Ishikawa (cell line): ENCODE data around the gene ITIH3.

ENCODE experiments used
- CEBPB ChIP-seq: IDR thresholded peaks from 2 replicates; pipeline ENCODE4 v1.6.1; 2012
- CREB1 ChIP-seq: IDR thresholded peaks from 2 replicates; pipeline ENCODE4 v1.6.1; 2012; ENCODE audit warnings: low read depth
- EGR1 ChIP-seq: IDR thresholded peaks from 2 replicates; pipeline ENCODE4 v1.6.1; 2012
- EP300 ChIP-seq: IDR thresholded peaks from 2 replicates; pipeline ENCODE4 v1.6.1; 2012; ENCODE audit warnings: borderline replicate concordance
- FOXM1 ChIP-seq: IDR thresholded peaks from 2 replicates; pipeline ENCODE4 v1.6.1; 2012; ENCODE audit warnings: low read depth, borderline replicate concordance
- MAX ChIP-seq: IDR thresholded peaks from 2 replicates; pipeline ENCODE4 v1.6.1; 2012
- NFIC ChIP-seq: IDR thresholded peaks from 2 replicates; pipeline ENCODE4 v1.6.1; 2012
- RAD21 ChIP-seq: IDR thresholded peaks from 2 replicates; pipeline ENCODE4 v1.6.1; 2012; ENCODE audit warnings: low read depth
- TAF1 ChIP-seq: IDR thresholded peaks from 2 replicates; pipeline ENCODE4 v1.6.1; 2012; ENCODE audit warnings: low read depth, mild to moderate bottlenecking
- TCF12 ChIP-seq: IDR thresholded peaks from 2 replicates; pipeline ENCODE4 v1.6.1; 2012; ENCODE audit warnings: low read depth
- TEAD4 ChIP-seq: IDR thresholded peaks from 2 replicates; pipeline ENCODE4 v1.6.1; 2012
- USF1 ChIP-seq: IDR thresholded peaks from 2 replicates; pipeline ENCODE4 v1.6.1; 2012
- YY1 ChIP-seq: IDR thresholded peaks from 2 replicates; pipeline ENCODE4 v1.6.1; 2012; ENCODE audit warnings: low read depth
- ZBTB7A ChIP-seq: IDR thresholded peaks from 2 replicates; pipeline ENCODE4 v1.6.1; 2012; ENCODE audit warnings: low read depth
- TF ChIP-seq, protein P1 (sequence below): IDR thresholded peaks from 2 replicates; pipeline ENCODE4 v1.6.1; 2012; ENCODE audit warnings: low read depth, mild to moderate bottlenecking

ITIH3 gene

DNA sequence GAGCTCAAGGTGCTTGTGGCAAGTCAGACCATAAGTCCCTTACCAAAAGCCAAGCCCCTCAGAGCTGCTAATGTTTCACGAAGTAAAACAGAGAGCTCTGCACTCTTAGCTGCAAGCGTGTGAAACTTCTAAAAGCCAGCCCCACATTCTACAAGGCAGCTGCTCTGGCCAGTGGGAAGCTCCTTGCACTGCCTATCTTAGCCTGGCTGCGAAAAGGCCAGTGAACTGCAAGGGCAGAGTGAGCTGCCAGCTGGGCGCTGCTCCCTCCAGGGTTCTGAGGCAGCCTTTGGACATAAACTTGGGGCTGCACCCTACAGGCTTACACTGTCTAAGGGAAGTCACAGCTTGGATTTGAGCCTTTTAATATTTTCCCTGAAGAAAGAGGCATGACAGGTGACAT lies 42.4 kb downstream of the ITIH3 start:
- TF ChIP-seq MAX (no peak), FOXM1 (no peak), EP300 (no peak), EGR1 (no peak), TCF12 (no peak), NFIC (no peak), ZBTB7A (no peak), TEAD4 (no peak), TAF1 (no peak), USF1 (no peak), YY1 (no peak), RAD21 (no peak), CREB1 (no peak), CEBPB (no peak)
- TF ChIP-seq, protein P1, sequence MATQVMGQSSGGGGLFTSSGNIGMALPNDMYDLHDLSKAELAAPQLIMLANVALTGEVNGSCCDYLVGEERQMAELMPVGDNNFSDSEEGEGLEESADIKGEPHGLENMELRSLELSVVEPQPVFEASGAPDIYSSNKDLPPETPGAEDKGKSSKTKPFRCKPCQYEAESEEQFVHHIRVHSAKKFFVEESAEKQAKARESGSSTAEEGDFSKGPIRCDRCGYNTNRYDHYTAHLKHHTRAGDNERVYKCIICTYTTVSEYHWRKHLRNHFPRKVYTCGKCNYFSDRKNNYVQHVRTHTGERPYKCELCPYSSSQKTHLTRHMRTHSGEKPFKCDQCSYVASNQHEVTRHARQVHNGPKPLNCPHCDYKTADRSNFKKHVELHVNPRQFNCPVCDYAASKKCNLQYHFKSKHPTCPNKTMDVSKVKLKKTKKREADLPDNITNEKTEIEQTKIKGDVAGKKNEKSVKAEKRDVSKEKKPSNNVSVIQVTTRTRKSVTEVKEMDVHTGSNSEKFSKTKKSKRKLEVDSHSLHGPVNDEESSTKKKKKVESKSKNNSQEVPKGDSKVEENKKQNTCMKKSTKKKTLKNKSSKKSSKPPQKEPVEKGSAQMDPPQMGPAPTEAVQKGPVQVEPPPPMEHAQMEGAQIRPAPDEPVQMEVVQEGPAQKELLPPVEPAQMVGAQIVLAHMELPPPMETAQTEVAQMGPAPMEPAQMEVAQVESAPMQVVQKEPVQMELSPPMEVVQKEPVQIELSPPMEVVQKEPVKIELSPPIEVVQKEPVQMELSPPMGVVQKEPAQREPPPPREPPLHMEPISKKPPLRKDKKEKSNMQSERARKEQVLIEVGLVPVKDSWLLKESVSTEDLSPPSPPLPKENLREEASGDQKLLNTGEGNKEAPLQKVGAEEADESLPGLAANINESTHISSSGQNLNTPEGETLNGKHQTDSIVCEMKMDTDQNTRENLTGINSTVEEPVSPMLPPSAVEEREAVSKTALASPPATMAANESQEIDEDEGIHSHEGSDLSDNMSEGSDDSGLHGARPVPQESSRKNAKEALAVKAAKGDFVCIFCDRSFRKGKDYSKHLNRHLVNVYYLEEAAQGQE: no peak

DNA sequence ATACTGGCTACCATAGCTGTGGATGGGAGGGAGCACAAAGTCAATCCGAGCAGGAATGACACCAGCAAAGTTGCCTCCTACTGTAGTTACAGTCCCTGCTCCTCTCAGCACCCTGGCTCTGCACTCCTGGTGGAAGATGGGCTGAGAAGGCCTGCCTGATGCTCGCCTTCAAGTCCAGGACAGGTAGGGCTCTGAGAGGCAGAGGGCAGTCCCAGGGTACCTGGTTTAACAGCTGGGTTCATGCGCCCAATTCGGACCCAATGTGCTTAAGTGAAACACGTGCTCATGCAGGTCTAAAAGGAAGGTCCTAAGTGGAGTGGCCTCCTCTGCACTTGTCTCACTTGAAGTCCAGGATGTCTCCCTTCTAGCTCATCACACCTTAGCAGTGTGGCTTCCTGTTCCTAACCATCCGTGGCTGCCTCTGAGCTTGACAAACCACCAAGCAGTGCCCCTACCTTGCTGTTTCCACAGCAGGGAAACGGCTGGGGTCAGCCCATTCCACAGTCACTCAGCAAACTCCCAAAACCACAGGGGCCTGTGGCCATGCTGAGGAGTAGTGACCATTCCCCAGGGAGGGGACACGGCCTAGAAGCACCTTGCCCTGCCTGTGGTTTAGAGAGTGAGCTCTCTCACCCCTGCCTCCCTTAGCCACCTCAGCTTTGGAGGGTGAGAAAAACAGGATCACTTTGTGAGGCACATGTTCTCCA lies 44.1 kb downstream of the ITIH3 start:
- TF ChIP-seq, protein P1: no peak
- TF ChIP-seq USF1 (no peak), CREB1 (no peak), CEBPB (no peak), NFIC (no peak), RAD21 (no peak), EGR1 (no peak), FOXM1 (no peak), TCF12 (no peak)

GRCh38 chr3:52839268-52839575 lies 44.6 kb downstream of the ITIH3 start:
- no peak for TF ChIP-seq NFIC

DNA sequence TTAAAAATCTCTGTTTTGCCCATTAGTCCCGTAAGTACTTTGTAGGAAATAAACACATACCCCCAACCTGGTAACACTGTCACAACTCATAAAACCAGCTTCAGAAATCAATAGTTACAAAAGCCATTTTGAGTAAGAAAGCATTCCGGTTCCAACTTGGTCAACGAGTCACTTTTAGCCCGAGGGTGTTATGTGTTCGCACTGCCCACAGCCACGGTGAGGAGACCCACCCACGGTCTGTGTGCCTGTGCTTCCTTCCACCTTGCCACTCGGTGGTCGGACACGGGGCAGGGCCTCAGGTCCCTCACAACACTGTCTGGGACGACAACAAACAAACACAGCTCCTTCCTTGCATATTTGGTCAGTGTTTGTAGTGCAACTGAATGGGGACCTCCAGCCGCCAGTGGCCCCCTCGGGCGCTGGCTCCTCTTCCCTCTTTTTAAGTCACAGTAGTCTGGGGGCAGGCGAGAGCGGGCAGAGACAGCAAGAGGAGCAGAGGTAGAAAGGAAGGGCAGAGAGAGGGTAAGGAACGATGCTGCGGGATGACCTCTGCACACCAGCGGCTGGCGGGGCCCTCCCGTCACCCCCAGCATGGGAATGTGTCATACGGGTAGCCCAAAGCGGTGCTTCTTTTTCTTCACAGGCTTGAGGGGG lies 45.4 kb downstream of the ITIH3 start:
- TF ChIP-seq CREB1: no peak
- TF ChIP-seq TCF12: no peak
- no peak for TF ChIP-seq TAF1
- no peak for TF ChIP-seq EP300
- no peak for TF ChIP-seq ZBTB7A
- no peak for TF ChIP-seq YY1
- no peak for TF ChIP-seq CEBPB
- no peak for TF ChIP-seq RAD21
- no peak for TF ChIP-seq TEAD4
- TF ChIP-seq FOXM1: no peak
- TF ChIP-seq EGR1: no peak
- TF ChIP-seq, protein P1: no peak
- no peak for TF ChIP-seq NFIC
- TF ChIP-seq MAX: no peak
- TF ChIP-seq USF1: no peak
